DOHH2 (cell line): Measurements from ENCODE around the gene GRM5.

Experiments
- H3F3A ChIP-seq: fragments of 200-600 bp; sonication (generic), shearing (Covaris generic); 2 replicates; pipeline ENCODE4 v1.6.0; 2016; ENCODE audit warnings: antibody characterized with exemption, mild to moderate bottlenecking; ENCODE audit not compliant: control insufficient read depth, insufficient read depth
- H3K27ac ChIP-seq: fragments of 200-600 bp; sonication (generic); 2 replicates; pipeline ENCODE4 v1.5.1; 2014; ENCODE audit warnings: low read depth, mild to moderate bottlenecking, low read length, moderate library complexity
- H3K27me3 ChIP-seq: fragments of 200-600 bp; sonication (generic); 2 replicates; pipeline ENCODE4 v1.6.1; 2014; ENCODE audit warnings: mild to moderate bottlenecking, low read length, mixed read lengths; ENCODE audit not compliant: control insufficient read depth
- H3K36me3 ChIP-seq: fragments of 200-600 bp; sonication (generic); 2 replicates; pipeline ENCODE4 v1.6.1; 2014; ENCODE audit warnings: mild to moderate bottlenecking, low read length, moderate library complexity, mixed read lengths; ENCODE audit not compliant: control insufficient read depth
- H3K4me1 ChIP-seq: fragments of 200-600 bp; sonication (generic); 2 replicates; pipeline ENCODE4 v1.6.1; 2014; ENCODE audit warnings: mild to moderate bottlenecking, low read length, mixed read lengths; ENCODE audit not compliant: control insufficient read depth
- H3K4me2 ChIP-seq: fragments of 200-600 bp; sonication (generic); 2 replicates; pipeline ENCODE4 v1.6.0; 2014; ENCODE audit warnings: mild to moderate bottlenecking, low read length, moderate library complexity
- H3K4me3 ChIP-seq: fragments of 200-600 bp; sonication (generic); 2 replicates; pipeline ENCODE4 v1.5.1; 2014; ENCODE audit warnings: mild to moderate bottlenecking, low read length, mixed read lengths
- H3K79me2 ChIP-seq: fragments of 200-600 bp; sonication (generic); 2 replicates; pipeline ENCODE4 v1.6.1; 2014; ENCODE audit warnings: mild to moderate bottlenecking, low read length, mixed read lengths; ENCODE audit not compliant: control insufficient read depth
- H3K9me2 ChIP-seq: fragments of 200-600 bp; sonication (generic); replicated peaks from 2 replicates; pipeline ENCODE4 v1.6.1; 2014; ENCODE audit warnings: mild to moderate bottlenecking, low read length, mixed read lengths; ENCODE audit not compliant: control insufficient read depth
- H3K9me3 ChIP-seq: fragments of 200-600 bp; sonication (generic); 2 replicates; pipeline ENCODE4 v1.6.1; 2014; ENCODE audit warnings: antibody characterized with exemption, low read length, mixed read lengths; ENCODE audit not compliant: control insufficient read depth, insufficient read depth
- H4K20me1 ChIP-seq: fragments of 200-600 bp; sonication (generic); 2 replicates; pipeline ENCODE4 v1.6.0; 2014; ENCODE audit warnings: low read depth, mild to moderate bottlenecking, antibody characterized with exemption, low read length, moderate library complexity; ENCODE audit not compliant: control insufficient read depth, insufficient read depth
- EZH2phosphoT487 ChIP-seq: fragments of 200-600 bp; sonication (generic); IDR thresholded peaks from 2 replicates; pipeline ENCODE4 v1.6.1; 2017; ENCODE audit warnings: borderline replicate concordance, mild to moderate bottlenecking, antibody characterized with exemption, low read length, moderate library complexity, mixed read lengths
- TF ChIP-seq, protein P1 (sequence below): fragments of 200-600 bp; sonication (generic); IDR thresholded peaks from one replicate; pipeline ENCODE4 v1.5.1; 2014; ENCODE audit warnings: antibody characterized with exemption, mild to moderate bottlenecking, low read depth, low read length; ENCODE audit not compliant: poor library complexity, severe bottlenecking

GRM5 gene

DNA sequence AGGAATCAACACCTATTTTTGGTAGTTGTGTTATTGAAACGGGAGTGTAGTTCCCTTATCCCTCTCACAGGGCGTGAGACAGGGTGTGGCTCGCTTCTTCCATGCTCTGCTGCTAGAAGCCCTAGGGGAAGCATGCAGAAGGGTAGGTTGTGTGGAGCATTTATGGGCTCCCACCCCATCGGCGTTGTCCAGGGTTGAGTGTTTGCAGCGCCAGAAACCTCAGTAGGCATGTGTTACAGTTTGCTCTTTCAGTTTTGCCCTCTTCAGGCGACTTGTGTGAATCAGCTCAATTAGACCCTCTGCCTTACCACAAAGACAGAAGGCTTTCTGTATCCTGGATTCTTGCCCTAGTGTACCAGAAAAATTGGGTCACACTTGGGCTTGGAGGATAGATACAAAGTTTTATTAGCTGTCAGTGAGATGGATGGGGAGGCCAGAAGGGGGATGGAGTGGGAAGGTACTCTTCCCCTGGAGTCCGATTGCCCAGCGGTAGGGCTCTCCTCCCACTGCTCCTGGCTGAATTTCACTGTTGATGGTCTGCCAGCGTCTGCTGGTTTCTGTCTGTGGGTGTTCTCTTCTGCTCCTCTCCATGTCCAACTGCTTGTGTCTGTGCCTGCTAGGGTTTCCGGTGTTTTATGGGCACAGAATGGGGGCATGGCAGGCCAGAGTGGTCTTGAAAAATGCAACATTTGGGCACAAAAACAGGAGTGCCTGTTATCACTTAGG, 369.9 kb downstream of the GRM5 start:
- Histone ChIP-seq H3K4me3 (no peak overlapping the region), H3K9me3 (no peaks in the 10 kb centered on the region), H4K20me1 (no peaks in the 10 kb centered on the region), H3K27me3 (no peaks in the 10 kb centered on the region), H3K27ac (no peak overlapping the region), H3K4me1 (no peaks in the 10 kb centered on the region), H3K79me2 (no peaks in the 10 kb centered on the region), H3K4me2 (no peak overlapping the region), H3K9me2 (no peaks in the 10 kb centered on the region), H3K36me3 (no peaks in the 10 kb centered on the region), H3F3A (no peaks in the 10 kb centered on the region)
- TF ChIP-seq EZH2phosphoT487: no peak
- TF ChIP-seq, protein P1, sequence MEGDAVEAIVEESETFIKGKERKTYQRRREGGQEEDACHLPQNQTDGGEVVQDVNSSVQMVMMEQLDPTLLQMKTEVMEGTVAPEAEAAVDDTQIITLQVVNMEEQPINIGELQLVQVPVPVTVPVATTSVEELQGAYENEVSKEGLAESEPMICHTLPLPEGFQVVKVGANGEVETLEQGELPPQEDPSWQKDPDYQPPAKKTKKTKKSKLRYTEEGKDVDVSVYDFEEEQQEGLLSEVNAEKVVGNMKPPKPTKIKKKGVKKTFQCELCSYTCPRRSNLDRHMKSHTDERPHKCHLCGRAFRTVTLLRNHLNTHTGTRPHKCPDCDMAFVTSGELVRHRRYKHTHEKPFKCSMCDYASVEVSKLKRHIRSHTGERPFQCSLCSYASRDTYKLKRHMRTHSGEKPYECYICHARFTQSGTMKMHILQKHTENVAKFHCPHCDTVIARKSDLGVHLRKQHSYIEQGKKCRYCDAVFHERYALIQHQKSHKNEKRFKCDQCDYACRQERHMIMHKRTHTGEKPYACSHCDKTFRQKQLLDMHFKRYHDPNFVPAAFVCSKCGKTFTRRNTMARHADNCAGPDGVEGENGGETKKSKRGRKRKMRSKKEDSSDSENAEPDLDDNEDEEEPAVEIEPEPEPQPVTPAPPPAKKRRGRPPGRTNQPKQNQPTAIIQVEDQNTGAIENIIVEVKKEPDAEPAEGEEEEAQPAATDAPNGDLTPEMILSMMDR: no peak

- H3K9me3 ChIP-seq: no peaks in the 10 kb centered on the region
- no peak overlapping the region for H3K27ac ChIP-seq
- TF ChIP-seq EZH2phosphoT487: no peak
- TF ChIP-seq, protein P1: no peak
- H3K4me2 ChIP-seq: no peak overlapping the region
- H3K4me1 ChIP-seq: no peaks in the 10 kb centered on the region
- no peaks in the 10 kb centered on the region for H3K79me2 ChIP-seq
- no peaks in the 10 kb centered on the region for H3K27me3 ChIP-seq
- no peaks in the 10 kb centered on the region for H3K9me2 ChIP-seq
- no peaks in the 10 kb centered on the region for H4K20me1 ChIP-seq
- H3F3A ChIP-seq: no peaks in the 10 kb centered on the region
- H3K4me3 ChIP-seq: no peak overlapping the region
- H3K36me3 ChIP-seq: no peaks in the 10 kb centered on the region
Measured at GRCh38 chr11:88692306-88693086, 373.3 kb downstream of the GRM5 start.

DNA sequence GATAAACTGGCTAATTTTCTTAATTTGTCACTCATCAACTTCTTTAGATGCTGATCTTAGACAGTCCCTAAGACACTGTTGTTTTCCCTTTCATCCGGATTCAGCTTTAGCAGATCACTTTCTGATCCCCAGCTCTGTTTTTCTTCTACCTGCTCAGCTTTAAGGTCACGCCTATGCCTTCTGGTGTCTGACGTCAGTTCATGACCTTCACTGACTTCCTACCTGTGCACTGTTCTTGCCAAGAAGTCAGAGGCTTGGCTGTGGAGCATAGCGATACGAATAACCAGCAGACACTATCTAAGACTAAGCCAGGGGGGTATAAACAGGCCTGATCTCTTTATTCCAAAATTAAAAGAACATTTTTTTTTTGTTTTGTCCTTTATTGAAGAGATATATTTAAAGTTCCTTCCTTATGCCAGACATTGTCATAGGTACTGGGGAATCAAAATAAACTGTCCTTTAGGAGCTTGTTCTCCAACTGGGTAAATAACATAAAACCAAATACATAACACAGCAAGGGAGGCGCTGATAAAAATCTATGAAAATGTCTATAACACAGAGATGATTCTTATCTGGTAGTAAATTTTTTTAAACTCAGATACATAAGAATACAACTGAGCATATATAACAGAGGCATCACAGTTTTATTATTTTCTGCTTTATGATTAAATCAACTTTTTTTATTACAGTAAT, 376.1 kb downstream of the GRM5 start:
- no peaks in the 10 kb centered on the region for H3K4me1 ChIP-seq
- H3K27me3 ChIP-seq: no peaks in the 10 kb centered on the region
- no peaks in the 10 kb centered on the region for H3K9me3 ChIP-seq
- no peaks in the 10 kb centered on the region for H3F3A ChIP-seq
- no peaks in the 10 kb centered on the region for H3K79me2 ChIP-seq
- no peak overlapping the region for H3K4me3 ChIP-seq
- H3K36me3 ChIP-seq: no peaks in the 10 kb centered on the region
- H3K27ac ChIP-seq: no peak overlapping the region
- no peaks in the 10 kb centered on the region for H4K20me1 ChIP-seq
- no peak overlapping the region for H3K4me2 ChIP-seq
- H3K9me2 ChIP-seq: no peaks in the 10 kb centered on the region
- TF ChIP-seq, protein P1: no peak
- TF ChIP-seq EZH2phosphoT487: no peak
